Activated naive CD8-positive, alpha-beta T cell treated with anti-CD3 and anti-CD28 coated beads, Interleukin-2, amount 50 U/mL, for 24 hours (primary cell): ENCODE results near the gene CPPED1.
"Not testable (repeated sequence)": the region's sequence is repeated elsewhere in the genome, so short reads cannot be mapped to it uniquely, and the experiment has no call there.

ENCODE experiments used
- ATAC-seq: fragments of 150-1000 bp; cut with Tn5 transposase; one replicate; pipeline ENCODE4 v1.10.0; 2021
- DNase-seq: peaks from one replicate; pipeline ENCODE4 v3.0.0; 2021
- H3K27ac Mint-ChIP-seq: one replicate; pipeline ENCODE4 v1.8.0; 2021; ENCODE audit warnings: mild to moderate bottlenecking, mixed read lengths
- H3K27me3 Mint-ChIP-seq: one replicate; pipeline ENCODE4 v1.8.0; 2021; ENCODE audit warnings: mixed read lengths
- H3K36me3 Mint-ChIP-seq: one replicate; pipeline ENCODE4 v1.8.0; 2021; ENCODE audit warnings: low read depth, mixed read lengths
- H3K4me1 Mint-ChIP-seq: one replicate; pipeline ENCODE4 v1.8.0; 2021; ENCODE audit warnings: mixed read lengths
- H3K4me3 Mint-ChIP-seq: one replicate; pipeline ENCODE4 v1.8.0; 2021; ENCODE audit warnings: mild to moderate bottlenecking, moderate library complexity, mixed read lengths
- H3K9me3 Mint-ChIP-seq: one replicate; pipeline ENCODE4 v1.8.0; 2021; ENCODE audit warnings: mixed read lengths

CPPED1 gene, protein sequence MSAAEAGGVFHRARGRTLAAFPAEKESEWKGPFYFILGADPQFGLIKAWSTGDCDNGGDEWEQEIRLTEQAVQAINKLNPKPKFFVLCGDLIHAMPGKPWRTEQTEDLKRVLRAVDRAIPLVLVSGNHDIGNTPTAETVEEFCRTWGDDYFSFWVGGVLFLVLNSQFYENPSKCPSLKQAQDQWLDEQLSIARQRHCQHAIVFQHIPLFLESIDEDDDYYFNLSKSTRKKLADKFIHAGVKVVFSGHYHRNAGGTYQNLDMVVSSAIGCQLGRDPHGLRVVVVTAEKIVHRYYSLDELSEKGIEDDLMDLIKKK

DNA sequence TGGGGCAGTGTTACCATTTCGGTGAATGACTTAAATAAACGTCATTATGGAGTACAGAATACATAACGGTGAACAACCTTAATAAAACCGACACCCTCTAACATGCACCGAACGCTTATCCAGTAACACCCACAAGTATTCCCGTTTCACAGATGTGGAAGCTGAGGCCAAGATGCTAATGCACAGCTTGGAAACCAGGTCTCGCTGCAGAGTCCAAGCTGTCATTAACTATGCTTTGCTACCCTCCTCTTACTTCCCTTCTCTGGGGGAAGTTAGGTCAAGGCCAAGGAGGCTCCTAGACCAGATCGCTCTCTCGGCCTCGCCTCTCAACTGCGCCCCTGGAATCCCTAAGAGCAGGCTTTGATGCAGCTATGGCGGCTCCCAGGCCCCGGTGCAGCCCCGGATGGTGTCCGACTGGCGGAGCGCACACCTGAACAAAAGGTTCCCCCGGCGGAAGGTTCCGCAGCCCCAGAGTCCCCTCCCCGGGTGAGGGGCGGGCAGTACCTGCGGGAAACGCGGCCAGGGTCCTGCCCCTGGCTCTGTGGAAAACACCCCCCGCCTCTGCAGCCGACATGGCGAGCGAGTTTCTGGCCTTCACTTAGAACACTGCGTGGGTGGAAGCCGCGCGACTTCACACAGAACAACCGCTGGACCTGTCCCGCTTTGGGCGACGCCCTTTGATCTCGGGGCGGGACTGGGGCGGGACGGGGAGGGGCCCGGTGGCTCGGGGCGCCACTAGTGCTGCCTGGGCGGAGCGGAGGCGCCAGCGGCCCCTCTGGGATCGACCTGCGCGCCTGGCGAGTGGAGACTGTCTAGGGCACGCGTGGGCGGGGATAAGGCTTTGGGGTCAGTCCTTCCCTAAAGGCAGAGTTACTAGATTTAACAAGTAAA lies at the start of gene CPPED1:
TSS of gene CPPED1 (minus strand) at position 685 of the 891 bp plus-strand sequence. CDS start at position 574, 111 bp downstream.
- peaks cover 33% of the 10 kb centered on the region for H3K4me1 Mint-ChIP-seq
- H3K27ac Mint-ChIP-seq, result peak within 1 kb of the TSS; percentile 79
- peak; percentile 91 for ATAC-seq
- peaks cover 6% of the 10 kb centered on the region for H3K27me3 Mint-ChIP-seq
- H3K9me3 Mint-ChIP-seq, result no peaks in the 10 kb centered on the region
- peak; percentile 92 for DNase-seq
- H3K4me3 Mint-ChIP-seq, result peak within 1 kb of the TSS; percentile 87
- H3K36me3 Mint-ChIP-seq, result peaks cover 4% of the 10 kb centered on the region

DNA sequence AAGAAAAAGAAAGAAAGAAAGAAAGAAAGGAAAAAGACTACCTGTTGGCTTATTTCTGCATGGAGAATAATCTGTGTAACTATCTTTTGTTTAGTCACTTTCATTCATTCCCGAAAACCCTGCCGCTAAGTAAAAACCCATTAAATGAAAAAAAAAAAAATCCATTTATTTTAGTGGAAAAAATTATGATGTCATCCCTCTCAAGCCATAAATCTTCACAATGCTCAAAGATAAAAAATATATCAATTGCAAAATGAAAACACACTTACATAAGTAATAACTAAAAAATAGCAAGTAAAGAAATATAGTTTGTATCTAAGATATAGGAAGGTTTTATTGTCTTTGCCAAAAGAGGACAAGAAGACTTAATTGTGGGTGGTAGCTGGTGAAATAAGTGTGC lies 46.5 kb upstream of the CPPED1 start:
- H3K27ac Mint-ChIP-seq, result no peak overlapping the region
- H3K27me3 Mint-ChIP-seq, result peaks cover 5% of the 10 kb centered on the region
- no peak for ATAC-seq
- no peaks in the 10 kb centered on the region for H3K36me3 Mint-ChIP-seq
- no peak for DNase-seq
- H3K4me3 Mint-ChIP-seq, result no peak overlapping the region
- H3K4me1 Mint-ChIP-seq, result no peaks in the 10 kb centered on the region
- no peaks in the 10 kb centered on the region for H3K9me3 Mint-ChIP-seq

DNA sequence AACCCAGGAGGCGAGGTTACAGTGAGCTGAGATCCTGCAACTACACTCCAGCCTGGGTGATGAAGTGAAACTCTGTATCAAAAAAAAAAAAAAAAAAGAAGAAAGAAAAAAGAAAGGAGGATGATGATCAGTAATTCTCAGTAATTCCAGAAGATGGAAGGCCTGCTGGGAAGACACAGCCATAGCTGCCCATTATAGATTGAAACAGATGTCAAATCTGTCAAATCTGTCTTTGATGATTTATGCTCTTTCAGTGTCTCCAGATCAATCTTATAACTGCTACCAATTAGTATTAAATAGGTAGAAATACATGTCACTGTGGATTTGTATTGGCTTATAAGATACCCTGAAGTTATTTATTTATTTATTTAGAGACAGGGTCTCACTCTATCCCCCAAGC lies 42.9 kb upstream of the CPPED1 start:
- Mint-ChIP-seq H3K9me3 (no peaks in the 10 kb centered on the region), H3K27ac (no peak overlapping the region), H3K36me3 (no peaks in the 10 kb centered on the region), H3K27me3 (peaks cover 7% of the 10 kb centered on the region), H3K4me3 (no peak overlapping the region), H3K4me1 (no peaks in the 10 kb centered on the region)
- ATAC-seq, result no peak
- DNase-seq, result no peak

DNA sequence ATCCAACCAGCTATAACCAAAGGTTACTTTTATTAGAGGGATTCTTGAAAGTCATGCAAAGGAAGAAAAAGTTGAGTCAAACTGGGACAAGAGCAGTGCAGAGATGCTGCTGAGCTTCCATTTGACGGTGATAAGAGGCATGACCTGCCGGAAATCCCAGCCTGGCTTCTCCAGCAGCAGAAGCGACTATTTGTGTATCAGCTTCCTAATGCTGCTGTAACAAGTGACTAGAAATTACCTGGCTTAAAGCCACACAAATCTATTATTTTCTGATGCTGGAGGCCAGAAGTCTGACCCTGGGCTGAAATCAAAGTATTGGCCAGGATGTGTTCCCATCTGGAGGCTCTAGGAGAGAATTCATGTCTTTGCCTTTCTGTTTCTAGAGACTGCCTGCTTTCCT lies 41.6 kb upstream of the CPPED1 start:
- no peaks in the 10 kb centered on the region for H3K4me1 Mint-ChIP-seq
- H3K4me3 Mint-ChIP-seq, result no peak overlapping the region
- DNase-seq (no peak), ATAC-seq (no peak)
- H3K36me3 Mint-ChIP-seq, result no peaks in the 10 kb centered on the region
- H3K27ac Mint-ChIP-seq, result no peak overlapping the region
- peaks cover 8% of the 10 kb centered on the region for H3K27me3 Mint-ChIP-seq
- no peaks in the 10 kb centered on the region for H3K9me3 Mint-ChIP-seq

DNA sequence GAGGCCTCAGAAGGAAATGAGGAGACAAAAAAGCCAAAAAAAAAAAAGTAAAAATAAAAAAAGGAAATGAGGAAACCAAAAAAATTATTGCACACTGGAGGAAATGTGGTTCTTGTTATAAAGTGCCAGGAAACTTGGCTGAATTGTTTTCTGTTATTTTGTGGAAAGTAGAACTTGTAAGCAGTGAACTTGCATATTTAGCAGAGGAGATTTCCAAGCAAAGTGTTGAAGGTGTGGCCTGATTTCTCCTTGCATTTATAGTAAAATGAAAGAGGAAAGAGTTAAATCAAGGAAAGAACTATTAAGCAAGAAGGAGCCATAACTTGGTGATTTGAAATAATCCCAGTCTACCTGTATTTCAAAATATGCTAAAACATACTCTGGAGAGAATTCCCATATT lies 34.1 kb upstream of the CPPED1 start:
- no peak for ATAC-seq
- H3K4me1 Mint-ChIP-seq, result no peaks in the 10 kb centered on the region
- no peaks in the 10 kb centered on the region for H3K36me3 Mint-ChIP-seq
- H3K27ac Mint-ChIP-seq, result no peak overlapping the region
- H3K27me3 Mint-ChIP-seq, result peaks cover 23% of the 10 kb centered on the region
- peaks cover 7% of the 10 kb centered on the region for H3K9me3 Mint-ChIP-seq
- no peak overlapping the region for H3K4me3 Mint-ChIP-seq
- DNase-seq, result no peak

DNA sequence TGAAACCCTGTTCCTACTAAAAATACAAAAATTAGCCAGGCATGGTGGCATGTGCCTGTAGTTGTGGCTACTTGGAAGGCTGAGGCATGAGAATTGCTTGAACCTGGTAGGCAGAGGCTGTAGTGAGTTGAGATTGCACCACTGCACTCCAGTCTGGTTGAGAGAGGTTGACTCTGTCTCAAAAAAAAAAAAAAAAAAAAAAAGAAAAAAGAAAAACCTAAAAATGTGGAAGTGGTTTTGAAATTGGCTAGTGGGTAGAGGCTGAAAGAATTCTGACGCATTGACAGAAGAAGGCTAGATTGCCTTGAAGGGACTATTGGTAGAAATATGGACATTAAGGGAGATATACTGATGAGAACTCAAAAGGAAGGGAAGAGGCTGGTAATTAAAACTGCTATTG lies 33.6 kb upstream of the CPPED1 start:
- Mint-ChIP-seq H3K27me3 (peaks cover 21% of the 10 kb centered on the region), H3K36me3 (no peaks in the 10 kb centered on the region), H3K4me3 (no peak overlapping the region), H3K27ac (no peak overlapping the region), H3K9me3 (peaks cover 7% of the 10 kb centered on the region), H3K4me1 (no peaks in the 10 kb centered on the region)
- DNase-seq (no peak), ATAC-seq (no peak)

DNA sequence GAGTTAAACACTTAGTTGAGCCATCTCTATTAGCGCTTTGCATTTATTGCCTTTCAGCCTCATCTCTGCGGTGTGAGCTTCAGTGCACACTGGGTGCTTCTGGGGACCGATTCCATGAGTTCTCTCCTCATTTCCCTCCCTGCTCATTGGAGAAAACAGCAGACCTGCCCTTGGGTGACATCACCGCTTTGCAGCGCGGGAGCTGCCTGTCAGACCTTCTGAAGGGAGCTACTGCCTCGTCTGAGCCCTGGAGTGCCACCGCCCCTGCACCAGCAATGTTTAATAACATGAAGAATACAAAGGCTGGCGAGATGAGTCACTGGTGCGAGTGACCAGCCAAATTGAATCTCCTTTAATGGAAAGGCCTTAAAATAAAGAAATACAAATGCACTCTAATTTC lies 30.2 kb upstream of the CPPED1 start:
- Mint-ChIP-seq H3K4me3 (no peak overlapping the region), H3K27ac (no peak overlapping the region), H3K9me3 (peaks cover 7% of the 10 kb centered on the region), H3K4me1 (no peaks in the 10 kb centered on the region), H3K36me3 (no peaks in the 10 kb centered on the region), H3K27me3 (peaks cover 24% of the 10 kb centered on the region)
- DNase-seq, result no peak
- no peak for ATAC-seq

DNA sequence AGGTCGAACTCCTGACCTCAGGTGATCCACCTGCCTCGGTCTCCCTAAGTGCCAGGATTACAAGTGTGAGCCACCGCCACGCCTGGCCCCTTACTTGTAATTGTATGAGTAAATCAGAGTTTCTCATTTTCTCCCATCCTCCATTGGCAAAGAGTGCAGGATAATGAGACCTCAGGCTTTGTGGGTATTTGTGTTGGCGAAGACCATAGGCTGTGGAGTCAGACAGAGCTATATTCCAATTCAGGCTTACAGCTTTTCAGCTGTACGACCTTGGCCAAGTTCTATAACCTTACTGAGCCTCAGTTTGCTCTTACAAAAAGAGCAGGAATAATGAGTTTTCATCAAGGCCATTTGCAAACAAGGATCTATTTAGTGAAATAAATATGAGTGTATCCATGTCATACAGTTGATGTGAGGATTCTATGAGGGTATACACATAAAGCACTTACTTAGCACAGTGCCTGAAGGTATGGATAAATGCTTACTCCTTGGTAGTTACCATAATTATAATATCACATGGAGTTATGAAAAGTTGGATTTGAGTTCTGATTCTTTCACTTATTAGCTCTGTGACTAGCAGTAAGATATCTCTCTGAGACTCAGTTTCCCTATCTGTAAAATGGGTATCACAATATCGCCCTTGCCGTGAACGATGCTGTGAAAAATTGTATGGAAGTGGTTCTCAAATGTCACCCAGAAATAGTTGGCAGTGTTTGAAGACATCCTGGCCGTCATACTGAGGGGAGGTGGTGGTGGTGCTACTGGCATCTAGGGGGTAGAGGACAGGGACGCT lies 25.6 kb upstream of the CPPED1 start:
- H3K9me3 Mint-ChIP-seq, result no peaks in the 10 kb centered on the region
- ATAC-seq, result no peak
- no peaks in the 10 kb centered on the region for H3K36me3 Mint-ChIP-seq
- peaks cover 17% of the 10 kb centered on the region for H3K27me3 Mint-ChIP-seq
- no peak overlapping the region for H3K27ac Mint-ChIP-seq
- no peak overlapping the region for H3K4me3 Mint-ChIP-seq
- DNase-seq, result no peak
- no peaks in the 10 kb centered on the region for H3K4me1 Mint-ChIP-seq

DNA sequence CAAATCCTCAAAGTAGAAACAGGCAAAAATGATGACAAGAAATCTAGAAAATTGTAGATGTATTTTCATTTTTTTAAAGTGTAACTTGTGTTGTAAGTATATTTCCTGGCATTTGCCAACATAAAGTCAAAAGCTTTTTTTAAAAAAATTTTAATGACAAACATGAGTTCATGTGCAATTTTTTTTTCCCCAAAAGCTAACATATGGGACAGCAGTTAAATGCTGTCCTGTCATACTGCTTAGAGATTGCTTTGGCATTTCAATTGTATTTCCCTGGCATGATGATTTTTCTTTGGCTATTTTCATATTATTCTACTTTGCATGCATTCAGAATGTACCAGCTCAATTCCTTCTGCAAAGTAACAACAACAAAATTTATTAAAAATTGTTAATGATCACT lies 24.5 kb upstream of the CPPED1 start:
- ATAC-seq (no peak), DNase-seq (no peak)
- Mint-ChIP-seq H3K36me3 (no peaks in the 10 kb centered on the region), H3K9me3 (no peaks in the 10 kb centered on the region), H3K27me3 (peaks cover 13% of the 10 kb centered on the region), H3K4me3 (no peak overlapping the region), H3K27ac (no peak overlapping the region), H3K4me1 (no peaks in the 10 kb centered on the region)

DNA sequence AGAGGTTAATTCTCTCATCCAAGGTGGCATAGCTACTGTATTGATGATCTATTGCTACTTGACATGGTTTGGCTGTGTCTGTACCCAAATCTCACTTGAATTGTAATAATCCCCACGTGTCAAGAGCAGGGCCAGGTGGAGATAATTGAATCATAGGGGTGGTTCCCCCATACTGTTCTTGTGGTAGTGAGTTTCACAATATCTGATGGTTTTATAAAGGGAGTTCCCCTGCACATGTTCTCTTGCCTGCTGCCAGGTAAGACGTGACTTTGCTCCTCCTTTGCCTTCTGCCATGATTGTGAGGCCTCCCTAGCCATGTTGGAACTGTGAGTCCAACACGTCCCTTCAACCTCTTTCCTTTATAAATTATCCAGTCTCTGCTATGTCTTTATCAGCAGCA lies 22.9 kb upstream of the CPPED1 start:
- no peak overlapping the region for H3K27ac Mint-ChIP-seq
- no peaks in the 10 kb centered on the region for H3K36me3 Mint-ChIP-seq
- DNase-seq, result no peak
- H3K4me3 Mint-ChIP-seq, result no peak overlapping the region
- no peaks in the 10 kb centered on the region for H3K9me3 Mint-ChIP-seq
- H3K27me3 Mint-ChIP-seq, result peaks cover 11% of the 10 kb centered on the region
- peak; percentile 68 for ATAC-seq
- no peaks in the 10 kb centered on the region for H3K4me1 Mint-ChIP-seq

DNA sequence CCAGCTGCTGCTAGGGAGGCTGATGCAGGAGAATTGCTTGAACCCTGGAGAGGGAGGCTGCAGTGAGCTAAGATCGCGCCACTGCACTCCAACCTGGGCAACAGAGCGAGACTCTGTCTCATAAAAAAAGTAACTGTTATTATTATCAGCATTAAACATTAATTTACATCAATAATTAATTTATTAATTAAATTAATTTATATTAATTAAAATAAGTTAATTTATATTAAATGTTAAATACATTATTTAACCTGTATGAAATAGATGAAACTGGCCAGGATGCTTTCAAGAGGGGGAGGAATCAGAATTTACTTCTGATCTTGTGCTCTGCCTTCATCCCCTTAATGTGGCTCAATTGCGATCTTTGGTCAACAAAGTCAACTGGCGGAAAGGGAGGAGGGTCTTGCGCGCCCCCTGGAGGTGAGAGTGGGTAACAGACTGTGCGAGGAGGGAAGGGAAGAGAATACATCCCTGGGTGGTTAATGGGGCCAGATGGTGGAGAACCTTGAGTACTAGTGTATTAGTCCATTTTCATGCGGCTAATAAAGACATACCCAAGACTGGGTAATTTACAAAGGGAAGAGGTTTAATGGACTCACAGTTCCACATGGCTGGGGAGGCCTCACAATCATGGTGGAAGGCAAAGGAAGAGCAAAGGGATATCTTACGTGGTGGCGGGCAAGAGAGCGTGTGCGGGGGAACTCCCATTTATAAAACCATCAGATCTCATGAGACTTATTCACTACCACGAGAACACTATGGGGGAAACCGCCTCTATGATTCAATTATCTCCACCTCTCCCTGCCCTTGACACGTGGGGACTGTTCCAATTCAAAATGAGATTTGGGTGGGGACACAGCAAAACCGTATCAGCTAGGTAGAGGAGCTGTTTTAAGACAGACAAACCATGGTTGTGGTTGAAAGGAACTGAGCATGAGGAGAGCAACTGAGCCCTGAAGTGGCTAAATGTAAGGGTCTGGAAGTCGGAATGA lies 15.7 kb upstream of the CPPED1 start:
- Mint-ChIP-seq H3K9me3 (no peaks in the 10 kb centered on the region), H3K4me1 (peaks cover 6% of the 10 kb centered on the region), H3K27ac (peak overlapping the region; percentile 7), H3K4me3 (no peak overlapping the region), H3K27me3 (no peaks in the 10 kb centered on the region), H3K36me3 (no peaks in the 10 kb centered on the region)
- peak; percentile 66 for ATAC-seq
- DNase-seq, result peak; percentile 83

DNA sequence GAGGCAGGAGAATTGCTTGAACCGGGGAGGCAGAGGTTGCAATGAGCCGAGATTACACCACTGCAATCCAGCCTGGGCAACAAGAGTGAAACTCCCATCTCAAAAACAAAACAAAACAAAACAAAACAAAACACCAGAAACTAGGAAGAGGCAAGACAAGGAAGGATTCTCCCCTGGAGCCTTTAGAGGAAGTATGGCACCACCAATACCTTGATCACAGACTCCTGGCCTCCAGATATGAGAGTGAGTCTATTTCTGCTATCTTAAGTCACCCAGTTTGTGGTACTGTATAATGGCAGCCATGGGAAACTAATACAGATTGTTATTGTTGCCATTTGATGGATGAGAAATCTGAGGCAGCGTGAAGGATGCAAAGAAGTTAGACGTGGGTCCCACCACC lies 14.6 kb upstream of the CPPED1 start:
- no peak for ATAC-seq
- H3K27ac Mint-ChIP-seq, result no peak overlapping the region
- H3K4me3 Mint-ChIP-seq, result no peak overlapping the region
- H3K36me3 Mint-ChIP-seq, result no peaks in the 10 kb centered on the region
- no peaks in the 10 kb centered on the region for H3K27me3 Mint-ChIP-seq
- no peak for DNase-seq
- peaks cover 6% of the 10 kb centered on the region for H3K4me1 Mint-ChIP-seq
- no peaks in the 10 kb centered on the region for H3K9me3 Mint-ChIP-seq

DNA sequence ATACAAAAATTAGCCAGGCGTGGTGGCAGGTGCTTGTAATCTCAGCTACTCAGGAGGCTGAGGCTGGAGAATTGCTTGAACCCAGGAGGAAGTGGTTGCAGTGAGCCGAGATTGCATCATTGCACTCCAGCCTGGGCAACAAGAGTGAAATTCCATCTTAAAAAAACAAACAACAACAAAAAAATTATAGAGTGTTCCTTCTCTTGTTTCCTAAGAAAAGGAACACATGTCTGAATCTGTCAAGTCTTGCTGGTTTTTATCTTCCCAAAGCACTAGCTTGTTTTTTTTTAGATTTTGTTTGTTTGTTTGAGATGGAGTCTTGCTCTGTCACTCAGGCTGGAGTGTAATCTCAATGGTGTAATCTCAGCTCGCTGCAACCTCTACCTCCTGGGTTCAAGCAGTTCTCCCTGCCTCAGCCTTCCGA lies 13.1 kb upstream of the CPPED1 start:
- not testable (repeated sequence) for ATAC-seq, H3K27ac Mint-ChIP-seq

DNA sequence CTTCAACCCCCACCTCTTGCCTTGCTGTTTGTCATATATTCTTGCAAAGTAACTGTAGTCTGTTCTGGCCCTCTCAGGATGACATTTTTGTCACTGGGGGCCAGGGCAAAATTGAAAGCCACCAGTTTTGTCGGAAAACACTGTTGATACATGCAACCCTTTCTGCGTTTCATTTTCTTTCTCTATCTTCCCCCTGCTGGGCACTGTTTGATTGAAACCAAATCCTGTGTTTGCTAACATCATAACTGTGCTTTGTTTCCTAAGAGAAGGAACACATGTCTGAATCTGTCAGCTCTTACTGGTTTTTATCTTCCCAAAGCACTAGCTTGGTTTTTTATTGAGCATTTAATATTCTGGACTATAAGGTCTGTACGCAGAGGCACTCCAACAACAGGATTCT lies 11.7 kb upstream of the CPPED1 start:
- no peaks in the 10 kb centered on the region for H3K36me3 Mint-ChIP-seq

More for the DNA sequence above, 13.1 kb upstream of the CPPED1 start:
- not testable (repeated sequence) for DNase-seq, H3K4me3 Mint-ChIP-seq, H3K36me3 Mint-ChIP-seq, H3K4me1 Mint-ChIP-seq, H3K9me3 Mint-ChIP-seq, H3K27me3 Mint-ChIP-seq

More for the DNA sequence above, 11.7 kb upstream of the CPPED1 start:
- no peak for ATAC-seq
- Mint-ChIP-seq H3K4me3 (no peak overlapping the region), H3K4me1 (peaks cover 6% of the 10 kb centered on the region), H3K27ac (no peak overlapping the region), H3K9me3 (peaks cover 3% of the 10 kb centered on the region), H3K27me3 (no peaks in the 10 kb centered on the region)
- DNase-seq, result no peak
